ENCODE data around the gene FEZ2.

Gene FEZ2

DNA sequence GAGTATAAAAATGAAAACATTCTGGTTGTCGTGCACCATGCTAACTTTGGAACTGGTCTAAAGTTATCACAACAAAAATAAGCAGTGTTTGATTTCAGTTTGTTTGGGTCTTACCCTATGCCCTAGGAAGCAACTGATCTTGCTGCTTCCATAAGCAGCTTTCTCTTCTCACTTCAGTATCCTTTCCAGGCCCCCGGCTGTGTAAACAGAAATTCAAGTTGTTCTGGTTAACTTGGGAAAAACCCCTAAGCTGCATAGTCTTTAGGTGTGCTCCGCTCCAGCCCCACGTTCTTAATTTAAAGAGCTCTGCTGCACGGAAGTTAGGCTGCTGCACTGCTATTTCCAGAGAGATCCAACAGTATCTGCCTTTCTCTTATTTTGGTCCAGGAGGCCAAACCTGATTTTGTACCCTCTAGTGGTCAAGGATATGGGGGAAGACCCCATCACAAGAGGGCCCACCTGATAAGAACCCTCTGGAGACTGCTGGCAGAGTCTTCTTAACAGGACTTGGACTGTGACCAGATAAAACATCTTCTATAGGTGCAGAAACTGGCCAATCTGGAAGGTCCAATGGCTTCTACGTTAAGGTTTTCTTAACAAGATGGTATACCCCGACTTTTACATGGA, 69.1 kb downstream of the FEZ2 start:
- peaks cover 36% of the 10 kb centered on the region for H3K36me3 ChIP-seq (replicated peaks)
- DNase-seq = no peak

DNA sequence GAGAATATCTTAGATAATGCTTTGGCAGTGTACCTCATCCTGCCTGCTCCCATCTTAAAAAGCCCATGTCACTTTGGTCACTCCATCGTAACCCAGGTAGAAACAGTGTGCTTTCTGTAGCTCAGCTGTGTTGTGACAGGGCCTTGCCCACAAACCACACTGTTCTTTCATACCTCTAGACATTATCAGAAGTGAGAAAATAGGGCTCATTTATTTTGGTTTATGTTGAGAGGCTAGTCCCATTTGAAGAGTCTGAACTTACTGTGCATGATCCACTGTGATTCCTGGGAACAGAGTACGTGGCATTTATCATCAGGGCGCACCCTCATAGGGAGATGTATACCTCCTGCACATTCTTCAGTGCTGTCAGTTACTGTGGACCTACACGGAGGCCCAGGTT, 69.7 kb downstream of the FEZ2 start:
- DNase-seq = no peak
- in situ Hi-C loops (cut with HindIII; ENCODE audit: low pct_ligation_motif_present, low sequenced_read_pairs) = no loop called here
- no peak overlapping the region for H3K4me3 ChIP-seq (ENCODE audit: low read depth, low read length)
- no peak overlapping the region for H3K27ac ChIP-seq
- TF ChIP-seq, protein P1, sequence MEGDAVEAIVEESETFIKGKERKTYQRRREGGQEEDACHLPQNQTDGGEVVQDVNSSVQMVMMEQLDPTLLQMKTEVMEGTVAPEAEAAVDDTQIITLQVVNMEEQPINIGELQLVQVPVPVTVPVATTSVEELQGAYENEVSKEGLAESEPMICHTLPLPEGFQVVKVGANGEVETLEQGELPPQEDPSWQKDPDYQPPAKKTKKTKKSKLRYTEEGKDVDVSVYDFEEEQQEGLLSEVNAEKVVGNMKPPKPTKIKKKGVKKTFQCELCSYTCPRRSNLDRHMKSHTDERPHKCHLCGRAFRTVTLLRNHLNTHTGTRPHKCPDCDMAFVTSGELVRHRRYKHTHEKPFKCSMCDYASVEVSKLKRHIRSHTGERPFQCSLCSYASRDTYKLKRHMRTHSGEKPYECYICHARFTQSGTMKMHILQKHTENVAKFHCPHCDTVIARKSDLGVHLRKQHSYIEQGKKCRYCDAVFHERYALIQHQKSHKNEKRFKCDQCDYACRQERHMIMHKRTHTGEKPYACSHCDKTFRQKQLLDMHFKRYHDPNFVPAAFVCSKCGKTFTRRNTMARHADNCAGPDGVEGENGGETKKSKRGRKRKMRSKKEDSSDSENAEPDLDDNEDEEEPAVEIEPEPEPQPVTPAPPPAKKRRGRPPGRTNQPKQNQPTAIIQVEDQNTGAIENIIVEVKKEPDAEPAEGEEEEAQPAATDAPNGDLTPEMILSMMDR (IDR thresholded peaks at IDR 0.05; ENCODE audit: low read depth, low read length, missing control alignments) = no peak
- peaks cover 41% of the 10 kb centered on the region for H3K36me3 ChIP-seq (replicated peaks)
- H3K27me3 ChIP-seq (replicated peaks) = no peaks in the 10 kb centered on the region

More for the DNA sequence above, 69.1 kb downstream of the FEZ2 start:
- TF ChIP-seq, protein P1 (IDR thresholded peaks at IDR 0.05; ENCODE audit: low read depth, low read length, missing control alignments) = no peak
- no peak overlapping the region for H3K4me3 ChIP-seq (ENCODE audit: low read depth, low read length)
- no peak overlapping the region for H3K27ac ChIP-seq
- H3K27me3 ChIP-seq (replicated peaks) = no peaks in the 10 kb centered on the region
- in situ Hi-C loops (cut with HindIII; ENCODE audit: low pct_ligation_motif_present, low sequenced_read_pairs) = no loop called here

DNA sequence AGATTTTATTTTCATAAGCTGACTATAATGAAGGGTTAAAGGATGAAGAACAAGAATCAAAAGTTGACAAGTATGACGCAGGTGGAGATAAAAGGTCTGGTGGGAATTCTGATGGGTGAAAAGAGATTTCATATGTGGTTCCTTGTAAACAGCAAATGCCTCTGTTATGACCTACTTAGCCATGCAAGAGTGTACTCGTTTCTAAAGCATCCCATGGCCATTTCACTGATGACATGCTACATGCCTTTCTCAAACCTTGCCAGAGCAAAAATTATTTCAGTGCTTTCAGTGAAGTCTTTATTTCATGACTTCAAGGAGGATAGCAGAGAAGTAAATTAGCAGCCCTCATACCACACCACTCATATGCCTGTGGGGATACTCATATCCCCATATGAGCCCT, 71.7 kb downstream of the FEZ2 start:
- TF ChIP-seq, protein P1 (IDR thresholded peaks at IDR 0.05; ENCODE audit: low read depth, low read length, missing control alignments) = no peak
- no peak for DNase-seq
- Histone ChIP-seq H3K36me3 (replicated peaks) (peaks cover 46% of the 10 kb centered on the region), H3K4me3 (ENCODE audit: low read depth, low read length) (no peak overlapping the region), H3K27ac (no peak overlapping the region), H3K27me3 (replicated peaks) (no peaks in the 10 kb centered on the region)
- in situ Hi-C loops (cut with HindIII; ENCODE audit: low pct_ligation_motif_present, low sequenced_read_pairs) = no loop called here

DNA sequence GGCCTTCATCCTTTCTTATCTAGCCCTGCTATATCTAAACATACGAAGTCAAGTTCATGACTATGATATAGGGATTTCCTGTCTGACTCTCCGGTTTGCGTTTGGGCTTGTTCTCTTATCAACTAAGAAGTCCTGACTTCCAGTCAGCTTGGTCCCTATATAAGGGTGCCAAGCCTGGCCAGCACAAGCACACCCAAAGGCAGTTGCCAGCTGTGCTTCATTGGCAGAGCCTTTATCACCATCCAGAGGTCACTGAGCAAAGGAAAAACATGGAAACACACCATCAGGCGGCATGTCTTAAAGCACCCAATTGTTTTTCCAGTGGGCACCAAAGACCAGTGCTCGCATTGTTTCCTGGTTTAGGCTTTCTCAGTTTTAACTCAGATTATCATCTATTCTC, 72.7 kb downstream of the FEZ2 start:
- in situ Hi-C loops (cut with HindIII; ENCODE audit: low pct_ligation_motif_present, low sequenced_read_pairs) = no loop called here
- Histone ChIP-seq H3K36me3 (replicated peaks) (peaks cover 53% of the 10 kb centered on the region), H3K27ac (no peak overlapping the region)

DNA sequence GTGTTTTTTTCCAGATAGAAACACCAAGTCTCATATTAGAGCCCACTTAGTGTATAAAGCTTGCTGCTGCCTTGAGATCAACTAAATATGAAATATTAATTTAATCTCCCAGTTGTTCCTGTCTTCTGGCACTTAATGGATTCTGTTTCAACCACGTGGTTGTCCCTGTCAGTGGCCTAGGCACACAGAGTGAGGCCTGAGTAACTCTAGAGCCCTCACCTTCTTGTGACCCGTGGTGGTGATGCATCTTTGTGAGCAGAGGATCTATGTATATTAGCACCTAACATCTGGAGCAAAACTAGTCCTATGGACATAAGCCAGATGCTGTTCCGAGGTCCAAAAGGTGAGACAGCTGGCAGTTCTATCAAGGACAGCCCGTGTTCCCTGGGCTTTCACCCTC, 74.8 kb downstream of the FEZ2 start:
- TF ChIP-seq, protein P1 (IDR thresholded peaks at IDR 0.05; ENCODE audit: low read depth, low read length, missing control alignments) = no peak
- no peak overlapping the region for H3K27ac ChIP-seq
- peaks cover 71% of the 10 kb centered on the region for H3K36me3 ChIP-seq (replicated peaks)
- no peak for DNase-seq
- in situ Hi-C loops (cut with HindIII; ENCODE audit: low pct_ligation_motif_present, low sequenced_read_pairs) = no loop called here
- no peak overlapping the region for H3K4me3 ChIP-seq (ENCODE audit: low read depth, low read length)
- H3K27me3 ChIP-seq (replicated peaks) = no peaks in the 10 kb centered on the region

More for the DNA sequence above, 72.7 kb downstream of the FEZ2 start:
- no peak for DNase-seq
- H3K4me3 ChIP-seq (ENCODE audit: low read depth, low read length) = no peak overlapping the region
- TF ChIP-seq, protein P1 (IDR thresholded peaks at IDR 0.05; ENCODE audit: low read depth, low read length, missing control alignments) = no peak
- H3K27me3 ChIP-seq (replicated peaks) = no peaks in the 10 kb centered on the region

DNA sequence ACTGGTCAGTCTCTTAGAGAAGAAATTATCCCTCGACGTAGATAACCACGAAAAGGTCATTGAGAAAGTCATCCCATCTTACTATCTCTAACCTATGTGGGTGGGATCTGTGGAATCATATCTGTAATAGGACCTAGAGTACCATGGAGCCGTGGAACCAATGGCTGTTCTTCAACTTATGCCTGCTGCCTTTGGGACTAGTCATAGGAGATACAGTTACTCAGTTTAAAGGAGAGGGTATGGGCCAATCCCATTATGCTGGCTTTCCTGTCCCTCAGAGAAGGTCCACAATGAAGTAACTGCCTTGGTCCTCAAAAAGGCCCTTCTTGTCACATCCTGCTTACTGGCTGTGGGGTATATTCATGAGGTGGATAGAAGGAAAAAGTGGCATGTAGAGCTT, 77.5 kb downstream of the FEZ2 start:
- Histone ChIP-seq H3K27ac (no peak overlapping the region), H3K36me3 (replicated peaks) (peaks cover 89% of the 10 kb centered on the region), H3K4me3 (ENCODE audit: low read depth, low read length) (no peak overlapping the region), H3K27me3 (replicated peaks) (no peaks in the 10 kb centered on the region)
- DNase-seq = no peak
- TF ChIP-seq, protein P1 (IDR thresholded peaks at IDR 0.05; ENCODE audit: low read depth, low read length, missing control alignments) = no peak
- in situ Hi-C loops (cut with HindIII; ENCODE audit: low pct_ligation_motif_present, low sequenced_read_pairs) = no loop called here

All from brain microvascular endothelial cell (primary cell).